Central memory CD8-positive, alpha-beta T cell (primary cell): Measurements from ENCODE around the gene TRAPPC11.
A peak's percentile ranks its signal among the peaks of the same experiment; 100 is the strongest.
"Not testable (repeated sequence)": the region's sequence is repeated elsewhere in the genome, so short reads cannot be mapped to it uniquely, and the experiment has no call there.

Experiments used
- ATAC-seq: fragments of 150-1000 bp; cut with Tn5 transposase; replicated peaks from 2 replicates; pipeline ENCODE4 v1.10.0; 2022; ENCODE audit warnings: mild to moderate bottlenecking, moderate FRiP score, moderate number of reproducible peaks; ENCODE audit not compliant: poor library complexity, severe bottlenecking; ENCODE audit errors: extremely low read depth
- DNase-seq, 2 donors: peaks; one replicate each; pipeline ENCODE4 v3.0.0; 2021; ENCODE audit warnings: low spot score in 2 of 2
- H3K27ac Mint-ChIP-seq: one replicate; pipeline ENCODE4 v1.8.0; 2022; ENCODE audit warnings: low read depth, mild to moderate bottlenecking, moderate library complexity, mixed read lengths
- H3K27me3 Mint-ChIP-seq: one replicate; pipeline ENCODE4 v1.8.0; 2022; ENCODE audit warnings: mixed read lengths
- H3K36me3 Mint-ChIP-seq: one replicate; pipeline ENCODE4 v1.8.0; 2022; ENCODE audit warnings: mild to moderate bottlenecking, moderate library complexity, mixed read lengths; ENCODE audit not compliant: insufficient read depth
- H3K4me1 Mint-ChIP-seq: one replicate; pipeline ENCODE4 v1.8.0; 2022; ENCODE audit warnings: mixed read lengths
- H3K4me3 Mint-ChIP-seq: one replicate; pipeline ENCODE4 v1.8.0; 2022; ENCODE audit warnings: mild to moderate bottlenecking, moderate library complexity, mixed read lengths
- H3K9me3 Mint-ChIP-seq: one replicate; pipeline ENCODE4 v1.8.0; 2022; ENCODE audit warnings: mixed read lengths

TRAPPC11 gene

GRCh38 chr4:183659029-183659871 lies at the start of gene TRAPPC11, which contains the start of gene RWDD4:
Gene TRAPPC11 (plus strand): TSS chr4:183659293. CDS start chr4:183663868, 4,575 bp downstream.
Gene RWDD4 (minus strand): TSS chr4:183659185. CDS start chr4:183658952, 233 bp downstream.
- Mint-ChIP-seq H3K4me3 (peak within 1 kb of the TSS; percentile 96), H3K36me3 (peaks cover 15% of the 10 kb centered on the region), H3K27ac (peak within 1 kb of the TSS; percentile 94), H3K4me1 (peaks cover 38% of the 10 kb centered on the region), H3K9me3 (no peaks in the 10 kb centered on the region), H3K27me3 (no peaks in the 10 kb centered on the region)
- peak; percentile 92 to 95 for DNase-seq
- ATAC-seq = peak; percentile 98

GRCh38 chr4:183610033-183610432 lies 49.1 kb upstream of the TRAPPC11 start:
- Mint-ChIP-seq H3K4me1 (no peaks in the 10 kb centered on the region), H3K27ac (no peak overlapping the region), H3K9me3 (no peaks in the 10 kb centered on the region), H3K36me3 (no peaks in the 10 kb centered on the region), H3K27me3 (peaks cover 24% of the 10 kb centered on the region), H3K4me3 (no peak overlapping the region)
- no peak for ATAC-seq
- DNase-seq = no peak

GRCh38 chr4:183610613-183611012 lies 48.5 kb upstream of the TRAPPC11 start:
- Mint-ChIP-seq H3K27ac (no peak overlapping the region), H3K36me3 (no peaks in the 10 kb centered on the region), H3K9me3 (no peaks in the 10 kb centered on the region), H3K4me3 (no peak overlapping the region), H3K4me1 (no peaks in the 10 kb centered on the region), H3K27me3 (peaks cover 26% of the 10 kb centered on the region)
- ATAC-seq (no peak), DNase-seq (no peak)

- no peaks in the 10 kb centered on the region for H3K36me3 Mint-ChIP-seq
- no peak for DNase-seq
- no peak overlapping the region for H3K27ac Mint-ChIP-seq
These were observed 47.8 kb upstream of the TRAPPC11 start for GRCh38 chr4:183611210-183611830.

GRCh38 chr4:183612329-183613250 lies 46.5 kb upstream of the TRAPPC11 start:
- Mint-ChIP-seq H3K27ac (no peak overlapping the region), H3K9me3 (no peaks in the 10 kb centered on the region), H3K36me3 (no peaks in the 10 kb centered on the region), H3K4me1 (no peaks in the 10 kb centered on the region), H3K27me3 (peaks cover 32% of the 10 kb centered on the region), H3K4me3 (no peak overlapping the region)
- ATAC-seq (no peak), DNase-seq (no peak)

More at GRCh38 chr4:183611210-183611830, 47.8 kb upstream of the TRAPPC11 start:
- H3K27me3 Mint-ChIP-seq = peaks cover 32% of the 10 kb centered on the region
- H3K4me3 Mint-ChIP-seq = no peak overlapping the region
- no peaks in the 10 kb centered on the region for H3K9me3 Mint-ChIP-seq
- H3K4me1 Mint-ChIP-seq = no peaks in the 10 kb centered on the region
- ATAC-seq = no peak

GRCh38 chr4:183617075-183617474 lies 42.0 kb upstream of the TRAPPC11 start:
- DNase-seq (no peak), ATAC-seq (no peak)
- no peak overlapping the region for H3K27ac Mint-ChIP-seq
- H3K4me3 Mint-ChIP-seq = no peak overlapping the region
- no peaks in the 10 kb centered on the region for H3K36me3 Mint-ChIP-seq
- H3K4me1 Mint-ChIP-seq = no peaks in the 10 kb centered on the region
- H3K9me3 Mint-ChIP-seq = no peaks in the 10 kb centered on the region
- H3K27me3 Mint-ChIP-seq = peaks cover 33% of the 10 kb centered on the region

GRCh38 chr4:183618681-183619080 lies 40.4 kb upstream of the TRAPPC11 start:
- no peak overlapping the region for H3K4me3 Mint-ChIP-seq
- H3K36me3 Mint-ChIP-seq = no peaks in the 10 kb centered on the region
- DNase-seq = no peak
- no peak for ATAC-seq
- no peak overlapping the region for H3K27ac Mint-ChIP-seq
- no peaks in the 10 kb centered on the region for H3K9me3 Mint-ChIP-seq
- peaks cover 33% of the 10 kb centered on the region for H3K27me3 Mint-ChIP-seq
- no peaks in the 10 kb centered on the region for H3K4me1 Mint-ChIP-seq

- DNase-seq = no peak
- Mint-ChIP-seq H3K27ac (no peak overlapping the region), H3K9me3 (no peaks in the 10 kb centered on the region), H3K4me1 (no peaks in the 10 kb centered on the region), H3K4me3 (no peak overlapping the region), H3K36me3 (no peaks in the 10 kb centered on the region), H3K27me3 (peaks cover 32% of the 10 kb centered on the region)
- no peak for ATAC-seq
These were observed 38.7 kb upstream of the TRAPPC11 start for GRCh38 chr4:183620421-183620820.

- no peak overlapping the region for H3K4me3 Mint-ChIP-seq
- no peaks in the 10 kb centered on the region for H3K36me3 Mint-ChIP-seq
- DNase-seq (no peak), ATAC-seq (no peak)
- H3K27ac Mint-ChIP-seq = no peak overlapping the region
- H3K4me1 Mint-ChIP-seq = no peaks in the 10 kb centered on the region
- H3K9me3 Mint-ChIP-seq = no peaks in the 10 kb centered on the region
- peaks cover 18% of the 10 kb centered on the region for H3K27me3 Mint-ChIP-seq
These were observed 37.2 kb upstream of the TRAPPC11 start for GRCh38 chr4:183621875-183622274.

- H3K36me3 Mint-ChIP-seq = no peaks in the 10 kb centered on the region
- H3K4me3 Mint-ChIP-seq = no peak overlapping the region
- H3K4me1 Mint-ChIP-seq = no peaks in the 10 kb centered on the region
- peaks cover 9% of the 10 kb centered on the region for H3K27me3 Mint-ChIP-seq
- no peak for ATAC-seq
- H3K9me3 Mint-ChIP-seq = no peaks in the 10 kb centered on the region
- DNase-seq = no peak
- no peak overlapping the region for H3K27ac Mint-ChIP-seq
These were observed 34.5 kb upstream of the TRAPPC11 start for GRCh38 chr4:183624548-183624947.

GRCh38 chr4:183626168-183626567 lies 32.9 kb upstream of the TRAPPC11 start:
- DNase-seq (no peak), ATAC-seq (no peak)
- no peaks in the 10 kb centered on the region for H3K36me3 Mint-ChIP-seq
- no peaks in the 10 kb centered on the region for H3K4me1 Mint-ChIP-seq
- H3K9me3 Mint-ChIP-seq = no peaks in the 10 kb centered on the region
- no peak overlapping the region for H3K27ac Mint-ChIP-seq
- no peaks in the 10 kb centered on the region for H3K27me3 Mint-ChIP-seq
- no peak overlapping the region for H3K4me3 Mint-ChIP-seq

GRCh38 chr4:183627286-183627685 lies 31.8 kb upstream of the TRAPPC11 start:
- ATAC-seq, H3K4me1 Mint-ChIP-seq: not testable (repeated sequence)

More at GRCh38 chr4:183627286-183627685, 31.8 kb upstream of the TRAPPC11 start:
- not testable (repeated sequence) for H3K27me3 Mint-ChIP-seq, H3K36me3 Mint-ChIP-seq, H3K9me3 Mint-ChIP-seq, H3K4me3 Mint-ChIP-seq, H3K27ac Mint-ChIP-seq, DNase-seq
